GM18502 (cell line): ENCODE results near the gene CDC25B.
"Not testable (repeated sequence)": the region's sequence is repeated elsewhere in the genome, so short reads cannot be mapped to it uniquely, and the experiment has no call there.

Source experiments
- ATAC-seq: cut with Tn5 transposase; IDR thresholded peaks from one replicate; pipeline ENCODE4 v1.9.1; 2021; ENCODE audit warnings: mild to moderate bottlenecking; ENCODE audit not compliant: unreplicated experiment, poor library complexity

CDC25B gene

GRCh38 chr20:3820901-3821727, 25.0 kb downstream of the CDC25B start:
- ATAC-seq = no peak

- ATAC-seq = no peak
Measured at GRCh38 chr20:3821996-3822395, 25.9 kb downstream of the CDC25B start.

- ATAC-seq = no peak
Measured at GRCh38 chr20:3823881-3824280, 27.8 kb downstream of the CDC25B start.

- ATAC-seq = no peak
Measured at GRCh38 chr20:3825526-3825925, 29.4 kb downstream of the CDC25B start.

GRCh38 chr20:3826420-3826819, 30.3 kb downstream of the CDC25B start:
- no peak for ATAC-seq

- no peak for ATAC-seq
Measured at GRCh38 chr20:3828798-3829197, 32.7 kb downstream of the CDC25B start.

- ATAC-seq = not testable (repeated sequence)
Measured at GRCh38 chr20:3829891-3830290, 33.8 kb downstream of the CDC25B start.

GRCh38 chr20:3836132-3836531, 40.0 kb downstream of the CDC25B start:
- no peak for ATAC-seq

GRCh38 chr20:3839328-3839727, 43.2 kb downstream of the CDC25B start:
- ATAC-seq = no peak

- not testable (repeated sequence) for ATAC-seq
Measured at GRCh38 chr20:3840201-3840600, 44.1 kb downstream of the CDC25B start.

- ATAC-seq = no peak
Measured at GRCh38 chr20:3842348-3842930, 46.3 kb downstream of the CDC25B start.

- ATAC-seq = no peak
Measured at GRCh38 chr20:3843490-3843889, 47.4 kb downstream of the CDC25B start.

GRCh38 chr20:3843990-3844619, 48.0 kb downstream of the CDC25B start:
- ATAC-seq = not testable (repeated sequence)

GRCh38 chr20:3846378-3846739, 50.2 kb downstream of the CDC25B start:
- no peak for ATAC-seq

- peak; percentile 89 for ATAC-seq
Measured at GRCh38 chr20:3846740-3847428, 50.8 kb downstream of the CDC25B start, which contains the start of gene MAVS. Gene MAVS, plus strand, starts transcription at chr20:3846834. Its CDS starts 7,791 bp downstream, at chr20:3854625.

GRCh38 chr20:3847429-3847940, 51.4 kb downstream of the CDC25B start:
- no peak for ATAC-seq

GRCh38 chr20:3848565-3848964, 52.5 kb downstream of the CDC25B start:
- no peak for ATAC-seq

GRCh38 chr20:3854462-3854871, 58.4 kb downstream of the CDC25B start:
- no peak for ATAC-seq
